Endodermal cell (in vitro differentiated cells): ENCODE results near the gene SMNDC1. TPM values are rescaled to one million over a fixed set of nuclear protein-coding genes. Genes with fewer than 3 reads are reported as not detected.

Experiments used
- DNase-seq: peaks from one replicate; pipeline ENCODE4 v3.0.0-alpha.2; 2017
- H3K27ac ChIP-seq: 2 replicates; pipeline ENCODE4 v1.5.1; 2013; ENCODE audit warnings: mild to moderate bottlenecking, low read depth, low read length, moderate library complexity
- H3K27me3 ChIP-seq: 2 replicates; pipeline ENCODE4 v1.6.1; 2013; ENCODE audit warnings: mild to moderate bottlenecking, low read length, moderate library complexity; ENCODE audit not compliant: insufficient read depth, control insufficient read depth, poor library complexity, severe bottlenecking
- H3K36me3 ChIP-seq: 2 replicates; pipeline ENCODE4 v1.7.0; 2013; ENCODE audit warnings: mild to moderate bottlenecking, low read length, moderate library complexity; ENCODE audit not compliant: control insufficient read depth, insufficient read depth
- H3K4me1 ChIP-seq: one replicate; pipeline ENCODE4 v1.7.0; 2013; ENCODE audit warnings: low read length; ENCODE audit not compliant: control insufficient read depth, insufficient read depth
- H3K4me3 ChIP-seq: 2 replicates; pipeline ENCODE4 v1.5.1; 2013; ENCODE audit warnings: mild to moderate bottlenecking, low read length, moderate library complexity
- H3K9ac ChIP-seq: 2 replicates; pipeline ENCODE4 v1.6.1; 2013; ENCODE audit warnings: mild to moderate bottlenecking, low read length, moderate library complexity; ENCODE audit not compliant: poor library complexity, severe bottlenecking; ENCODE audit errors: extremely low read depth
- H3K9me3 ChIP-seq: 2 replicates; pipeline ENCODE4 v1.6.1; 2013; ENCODE audit warnings: mild to moderate bottlenecking, low read length, moderate library complexity; ENCODE audit not compliant: control insufficient read depth
- H3K27ac Mint-ChIP-seq: 2 replicates; pipeline ENCODE4 v1.8.0; 2020; ENCODE audit warnings: mixed read lengths
- H3K27me3 Mint-ChIP-seq: 2 replicates; pipeline ENCODE4 v1.8.0; 2021; ENCODE audit warnings: mild to moderate bottlenecking, mixed read lengths; ENCODE audit not compliant: insufficient read depth
- H3K36me3 Mint-ChIP-seq: 2 replicates; pipeline ENCODE4 v1.8.0; 2020; ENCODE audit warnings: low read depth, mixed read lengths
- H3K4me1 Mint-ChIP-seq: 2 replicates; pipeline ENCODE4 v1.8.0; 2020; ENCODE audit warnings: mixed read lengths
- H3K4me3 Mint-ChIP-seq: 2 replicates; pipeline ENCODE4 v1.8.0; 2020; ENCODE audit warnings: mild to moderate bottlenecking, moderate library complexity, mixed read lengths
- H3K9me3 Mint-ChIP-seq: 2 replicates; pipeline ENCODE4 v1.8.0; 2020; ENCODE audit warnings: mild to moderate bottlenecking, mixed read lengths
- CTCF ChIP-seq: fragments of 200-600 bp; sonication (generic); conservative IDR thresholded peaks from 2 replicates; pipeline ENCODE4 v1.5.0; 2021; ENCODE audit warnings: antibody characterized with exemption, mild to moderate bottlenecking
- WGBS, 2 experiments: methylation state at CpG; one replicate each; pipeline versions ENCODE4 v1.1.5 to v1.1.7; 2013; ENCODE audit warnings: missing lambda C conversion rate in 2 of 2, mixed read lengths in 1 of 2; ENCODE audit not compliant: insufficient coverage in 1 of 2, insufficient read length in 1 of 2; 5-methylcytosine and 5-hydroxymethylcytosine counted together
- total RNA-seq, 2 donors: library from RNA; stranded (reverse); fragmentation: NEBNext Ultra II Directional in 1 of 2; extraction: Animal tissue kit (Norgen Biotek cat#: 25700) in 1 of 2; gene quantifications; 2 replicates in 1 of 2; 3 replicates in 1 of 2; pipeline ENCODE4 v1.2.1, GENCODE V29; 2021

Gene SMNDC1
- total RNA-seq, 2 donors from 2014 or later = 52.9 to 65.6 TPM

DNA sequence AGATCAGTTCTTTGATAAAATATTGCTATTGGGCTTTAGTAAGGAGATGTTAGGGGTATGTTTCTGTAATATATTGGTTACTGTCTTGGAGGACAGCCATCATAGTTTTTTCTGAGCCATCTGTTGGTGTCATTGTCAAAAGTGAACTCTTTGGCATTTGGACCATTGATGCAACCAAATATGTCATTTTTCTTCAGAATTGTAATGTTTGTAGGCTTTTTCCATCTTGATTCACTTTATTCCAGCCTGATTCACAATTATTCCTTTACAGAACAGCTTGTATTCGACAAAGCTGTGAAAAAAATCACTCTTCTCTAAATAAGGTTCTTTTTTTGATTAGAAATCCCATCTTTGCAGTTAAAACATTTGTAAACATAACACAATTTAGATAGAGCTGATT, 37.4 kb downstream of the SMNDC1 start:
- no peaks in the 10 kb centered on the region for H3K36me3 Mint-ChIP-seq
- H3K27me3 Mint-ChIP-seq = no peaks in the 10 kb centered on the region
- no peak overlapping the region for H3K4me3 ChIP-seq
- no peak for TF ChIP-seq CTCF
- H3K4me3 Mint-ChIP-seq = no peak overlapping the region
- no peak overlapping the region for H3K27ac Mint-ChIP-seq
- H3K36me3 ChIP-seq = no peaks in the 10 kb centered on the region
- WGBS, 2 experiments = 100% methylated on average over 1 of the region's 1 CpG; no CpG with 5 or more reads in 1 of the 2 experiments
- H3K4me1 Mint-ChIP-seq = peaks cover 16% of the 10 kb centered on the region
- no peaks in the 10 kb centered on the region for H3K9me3 ChIP-seq
- no peaks in the 10 kb centered on the region for H3K4me1 ChIP-seq
- no peaks in the 10 kb centered on the region for H3K27me3 ChIP-seq
- DNase-seq = no peak
- no peaks in the 10 kb centered on the region for H3K9me3 Mint-ChIP-seq
- no peak overlapping the region for H3K9ac ChIP-seq
- no peak overlapping the region for H3K27ac ChIP-seq

GRCh38 chr10:110265573-110266193, 39.0 kb downstream of the SMNDC1 start:
- TF ChIP-seq CTCF = no peak
- Mint-ChIP-seq H3K36me3 (no peaks in the 10 kb centered on the region), H3K4me1 (peaks cover 16% of the 10 kb centered on the region), H3K27me3 (no peaks in the 10 kb centered on the region), H3K27ac (no peak overlapping the region), H3K9me3 (no peaks in the 10 kb centered on the region), H3K4me3 (no peak overlapping the region)
- Histone ChIP-seq H3K4me3 (no peak overlapping the region), H3K9me3 (no peaks in the 10 kb centered on the region), H3K4me1 (no peaks in the 10 kb centered on the region), H3K36me3 (no peaks in the 10 kb centered on the region), H3K27me3 (no peaks in the 10 kb centered on the region), H3K9ac (no peak overlapping the region), H3K27ac (no peak overlapping the region)
- WGBS, 2 experiments = 93 to 100% methylated on average over 1 to 4 of the region's 4 CpGs
- DNase-seq = no peak

DNA sequence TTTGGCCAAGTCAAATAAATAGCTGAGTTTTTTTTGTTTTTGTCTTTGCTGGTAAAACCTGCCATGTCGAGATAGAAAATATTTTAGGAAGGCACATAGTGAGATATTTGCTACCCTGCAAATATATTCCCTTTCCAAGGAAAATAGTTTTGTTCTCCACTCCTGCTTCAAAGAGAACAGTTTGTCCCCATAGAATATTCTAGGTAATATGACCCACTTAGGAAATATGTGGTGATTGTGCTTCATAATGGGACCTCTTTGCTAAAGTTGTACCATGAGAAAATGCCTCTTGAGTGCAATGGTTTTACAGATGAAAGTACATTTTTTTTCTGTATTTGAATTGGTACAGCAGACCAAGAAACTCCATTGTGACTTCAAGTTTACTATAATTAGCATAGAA, 41.6 kb downstream of the SMNDC1 start:
- no peak for TF ChIP-seq CTCF
- Histone ChIP-seq H3K9ac (no peak overlapping the region), H3K4me3 (no peak overlapping the region), H3K27ac (no peak overlapping the region), H3K4me1 (no peaks in the 10 kb centered on the region), H3K36me3 (no peaks in the 10 kb centered on the region), H3K9me3 (no peaks in the 10 kb centered on the region), H3K27me3 (no peaks in the 10 kb centered on the region)
- Mint-ChIP-seq H3K4me1 (peaks cover 6% of the 10 kb centered on the region), H3K36me3 (no peaks in the 10 kb centered on the region), H3K27me3 (no peaks in the 10 kb centered on the region), H3K27ac (no peak overlapping the region), H3K9me3 (no peaks in the 10 kb centered on the region), H3K4me3 (no peak overlapping the region)
- no peak for DNase-seq
- 100% methylated on average over 1 of the region's 1 CpG; no CpG with 5 or more reads in 1 of the 2 experiments for WGBS, 2 experiments
